Neural crest cell (in vitro differentiated cells): ENCODE data around the gene RFX3. TPM values are rescaled to one million over a fixed set of nuclear protein-coding genes. Genes with fewer than 3 reads are reported as not detected.

Source experiments
- DNase-seq: peaks from one replicate; pipeline ENCODE4 v3.0.0; 2021; ENCODE audit warnings: low read depth, mixed read lengths, low spot score
- H3K27ac Mint-ChIP-seq: one replicate; pipeline ENCODE4 v1.8.0; 2021; ENCODE audit warnings: mild to moderate bottlenecking, mixed read lengths; ENCODE audit not compliant: unreplicated experiment
- H3K27me3 Mint-ChIP-seq: 2 replicates; pipeline ENCODE4 v1.8.0; 2021; ENCODE audit warnings: low read depth, mild to moderate bottlenecking, mixed read lengths
- H3K36me3 Mint-ChIP-seq: 2 replicates; pipeline ENCODE4 v1.8.0; 2021; ENCODE audit warnings: low read depth, mild to moderate bottlenecking, mixed read lengths
- H3K4me1 Mint-ChIP-seq: 2 replicates; pipeline ENCODE4 v1.8.0; 2021; ENCODE audit warnings: mixed read lengths
- H3K4me3 Mint-ChIP-seq: one replicate; pipeline ENCODE4 v1.8.0; 2021; ENCODE audit warnings: mild to moderate bottlenecking, mixed read lengths
- H3K9me3 Mint-ChIP-seq: 2 replicates; pipeline ENCODE4 v1.8.0; 2021; ENCODE audit warnings: mixed read lengths
- total RNA-seq: library from RNA; stranded (reverse); gene quantifications from 2 replicates; pipeline ENCODE4 v1.2.1, GENCODE V29; 2021
- TF ChIP-seq, protein P1 (sequence below): fragments of 200-600 bp; sonication (generic); conservative IDR thresholded peaks from 2 replicates; pipeline ENCODE4 v1.5.0; 2021; ENCODE audit warnings: antibody characterized with exemption, mild to moderate bottlenecking

The RFX3 gene
- total RNA-seq, 1 donor from 2014 or later = 46.9 TPM

DNA sequence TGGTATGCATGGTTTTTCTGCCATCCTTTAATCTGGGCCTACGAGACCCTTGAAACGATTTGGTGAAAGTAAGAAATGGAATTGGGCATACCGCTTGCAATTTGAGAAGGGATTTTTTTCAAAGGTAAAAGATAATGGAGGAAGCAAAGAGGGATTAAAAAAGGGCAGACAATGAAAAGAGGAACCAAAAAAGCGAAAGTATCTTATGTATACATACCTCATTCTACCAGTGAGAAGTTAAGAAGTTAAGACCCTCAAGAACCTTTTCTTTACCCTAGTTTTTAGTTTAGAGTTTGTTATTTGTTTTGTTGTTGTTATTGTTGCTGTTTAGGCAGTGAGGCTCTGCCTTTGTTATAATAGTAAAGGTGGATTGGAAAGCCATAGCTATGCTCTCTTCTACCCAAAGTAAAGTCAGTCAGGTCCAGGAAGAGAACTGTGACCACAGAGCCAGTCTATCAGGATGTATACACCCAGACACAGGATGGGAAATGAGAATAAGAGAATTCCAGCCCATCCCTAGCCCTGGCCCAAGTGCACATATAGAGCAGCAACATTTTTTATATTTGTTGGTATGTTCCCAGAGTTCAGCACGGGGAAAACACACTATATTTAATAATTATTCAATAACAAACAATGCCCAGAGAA, 166.6 kb downstream of the RFX3 start:
- no peak for DNase-seq
- H3K36me3 Mint-ChIP-seq = peaks cover 8% of the 10 kb centered on the region
- H3K9me3 Mint-ChIP-seq = no peaks in the 10 kb centered on the region
- no peak overlapping the region for H3K4me3 Mint-ChIP-seq
- TF ChIP-seq, protein P1, sequence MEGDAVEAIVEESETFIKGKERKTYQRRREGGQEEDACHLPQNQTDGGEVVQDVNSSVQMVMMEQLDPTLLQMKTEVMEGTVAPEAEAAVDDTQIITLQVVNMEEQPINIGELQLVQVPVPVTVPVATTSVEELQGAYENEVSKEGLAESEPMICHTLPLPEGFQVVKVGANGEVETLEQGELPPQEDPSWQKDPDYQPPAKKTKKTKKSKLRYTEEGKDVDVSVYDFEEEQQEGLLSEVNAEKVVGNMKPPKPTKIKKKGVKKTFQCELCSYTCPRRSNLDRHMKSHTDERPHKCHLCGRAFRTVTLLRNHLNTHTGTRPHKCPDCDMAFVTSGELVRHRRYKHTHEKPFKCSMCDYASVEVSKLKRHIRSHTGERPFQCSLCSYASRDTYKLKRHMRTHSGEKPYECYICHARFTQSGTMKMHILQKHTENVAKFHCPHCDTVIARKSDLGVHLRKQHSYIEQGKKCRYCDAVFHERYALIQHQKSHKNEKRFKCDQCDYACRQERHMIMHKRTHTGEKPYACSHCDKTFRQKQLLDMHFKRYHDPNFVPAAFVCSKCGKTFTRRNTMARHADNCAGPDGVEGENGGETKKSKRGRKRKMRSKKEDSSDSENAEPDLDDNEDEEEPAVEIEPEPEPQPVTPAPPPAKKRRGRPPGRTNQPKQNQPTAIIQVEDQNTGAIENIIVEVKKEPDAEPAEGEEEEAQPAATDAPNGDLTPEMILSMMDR = no peak
- no peak overlapping the region for H3K27ac Mint-ChIP-seq
- peaks cover 6% of the 10 kb centered on the region for H3K4me1 Mint-ChIP-seq
- no peaks in the 10 kb centered on the region for H3K27me3 Mint-ChIP-seq

DNA sequence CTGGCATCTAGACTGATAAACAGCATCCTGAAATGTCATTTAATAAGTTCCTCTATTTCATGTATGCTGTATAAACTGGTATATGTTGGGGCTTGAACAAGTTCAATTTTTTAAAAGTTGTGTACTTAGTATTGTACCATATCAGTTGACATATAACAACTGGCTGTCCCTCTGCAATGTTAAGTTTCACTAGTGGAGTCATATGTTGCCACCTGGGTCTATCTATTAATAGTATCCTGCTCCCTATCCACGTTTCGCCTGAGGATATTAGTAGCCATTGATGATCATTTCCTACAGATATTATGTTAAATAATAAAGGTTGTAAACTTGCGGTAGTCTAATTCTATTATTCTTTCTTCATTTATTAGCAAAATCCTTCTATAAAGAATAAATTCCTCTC, 177.6 kb downstream of the RFX3 start:
- TF ChIP-seq, protein P1 = no peak
- H3K27ac Mint-ChIP-seq = no peak overlapping the region

DNA sequence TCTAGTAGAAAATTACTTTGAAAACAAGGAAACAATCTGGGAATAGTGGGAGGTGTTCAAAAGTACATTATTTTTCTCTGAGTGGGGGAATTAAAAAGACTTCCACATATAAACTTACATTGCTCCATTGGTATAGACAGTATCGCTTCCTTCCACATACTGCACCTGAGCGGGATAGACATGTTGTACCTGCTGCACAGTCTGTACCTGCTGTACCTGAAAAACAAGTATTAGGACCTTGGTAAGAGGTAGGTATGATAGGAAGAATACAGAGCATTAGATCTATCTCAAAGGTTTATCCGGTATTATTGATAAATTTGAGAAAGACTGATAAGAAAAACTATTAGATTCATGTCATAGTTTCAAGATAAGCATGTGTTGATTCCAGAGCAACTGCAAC, 179.3 kb downstream of the RFX3 start:
- TF ChIP-seq, protein P1 = no peak
- Mint-ChIP-seq H3K4me1 (peaks cover 16% of the 10 kb centered on the region), H3K27ac (no peak overlapping the region), H3K27me3 (no peaks in the 10 kb centered on the region), H3K9me3 (peaks cover 8% of the 10 kb centered on the region), H3K36me3 (peaks cover 8% of the 10 kb centered on the region), H3K4me3 (no peak overlapping the region)
- DNase-seq = no peak

More for the DNA sequence above, 177.6 kb downstream of the RFX3 start:
- Mint-ChIP-seq H3K4me1 (peaks cover 16% of the 10 kb centered on the region), H3K9me3 (peaks cover 12% of the 10 kb centered on the region), H3K36me3 (peaks cover 12% of the 10 kb centered on the region), H3K4me3 (no peak overlapping the region), H3K27me3 (no peaks in the 10 kb centered on the region)
- DNase-seq = no peak

DNA sequence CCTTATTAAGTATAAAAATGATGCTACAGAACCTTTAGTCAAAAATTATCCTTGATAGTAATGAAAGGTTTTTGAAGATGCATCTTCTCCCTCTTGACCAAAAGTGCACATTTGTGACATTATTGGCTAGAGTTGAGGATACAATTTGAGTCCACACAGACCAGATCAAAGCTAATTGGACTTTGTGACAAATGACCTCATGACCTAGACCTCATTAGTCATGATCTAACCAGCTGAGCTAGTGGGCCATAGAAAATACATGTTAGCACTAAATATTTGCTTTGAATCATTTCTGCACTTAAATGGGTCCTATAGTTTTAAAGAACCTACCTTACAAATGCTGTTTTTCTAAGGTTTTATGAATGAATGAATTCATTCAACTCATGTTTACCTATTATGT, 182.1 kb downstream of the RFX3 start:
- no peaks in the 10 kb centered on the region for H3K36me3 Mint-ChIP-seq
- TF ChIP-seq, protein P1 = no peak
- no peak overlapping the region for H3K4me3 Mint-ChIP-seq
- H3K9me3 Mint-ChIP-seq = no peaks in the 10 kb centered on the region
- H3K27me3 Mint-ChIP-seq = no peaks in the 10 kb centered on the region
- H3K27ac Mint-ChIP-seq = no peak overlapping the region
- DNase-seq = no peak
- peaks cover 16% of the 10 kb centered on the region for H3K4me1 Mint-ChIP-seq

DNA sequence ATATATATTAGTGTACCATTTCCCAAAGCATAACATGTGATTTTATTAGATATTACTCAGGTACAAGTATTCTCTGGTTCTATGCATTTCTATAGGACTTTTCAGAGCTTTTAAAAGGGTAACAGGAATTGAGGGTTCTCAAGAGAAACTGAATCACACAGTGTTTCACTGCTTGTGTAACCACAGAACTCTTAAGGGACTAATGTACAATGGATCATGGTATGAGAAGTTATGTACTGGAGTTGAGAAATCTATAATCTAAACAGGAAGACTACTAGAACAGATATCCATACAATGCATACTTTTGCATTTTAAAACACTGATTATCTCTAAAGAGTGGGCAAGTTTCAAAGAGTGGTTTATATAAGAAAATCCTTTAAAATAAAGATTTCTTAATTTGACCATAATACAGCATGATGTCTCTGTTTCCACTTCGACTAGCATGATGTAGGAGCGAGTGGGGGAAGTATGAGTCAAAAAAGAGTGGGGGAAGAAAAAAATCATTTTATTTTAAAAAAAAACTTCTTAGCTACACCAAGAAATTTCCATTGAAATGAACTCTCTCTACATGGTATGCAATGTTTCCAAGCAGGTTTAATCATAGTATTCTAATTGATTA, 183.5 kb downstream of the RFX3 start:
- H3K36me3 Mint-ChIP-seq = no peaks in the 10 kb centered on the region
- TF ChIP-seq, protein P1 = no peak
- H3K9me3 Mint-ChIP-seq = no peaks in the 10 kb centered on the region
- no peaks in the 10 kb centered on the region for H3K27me3 Mint-ChIP-seq
- no peak for DNase-seq
- peaks cover 27% of the 10 kb centered on the region for H3K4me1 Mint-ChIP-seq
- no peak overlapping the region for H3K4me3 Mint-ChIP-seq
- H3K27ac Mint-ChIP-seq = no peak overlapping the region
